H9 (cell line): ENCODE data around the gene SLC44A1. TPM values are rescaled to one million over a fixed set of nuclear protein-coding genes. Genes with fewer than 3 reads are reported as not detected.

ENCODE experiments used
- DNase-seq: peaks from one replicate; pipeline ENCODE4 v3.0.0-alpha.2; 2017
- H2AFZ ChIP-seq: one replicate; pipeline ENCODE4 v1.6.1; 2013; ENCODE audit warnings: mild to moderate bottlenecking, low read length, control low read depth, moderate library complexity
- H2AK5ac ChIP-seq: 2 replicates; pipeline ENCODE4 v1.6.1; 2013; ENCODE audit warnings: low read length, control low read depth, mixed read lengths; ENCODE audit not compliant: insufficient read length
- H2BK120ac ChIP-seq: one replicate; pipeline ENCODE4 v1.6.1; 2013; ENCODE audit warnings: low read depth, mild to moderate bottlenecking, low read length, control low read depth, inconsistent platforms; ENCODE audit not compliant: poor library complexity, severe bottlenecking
- H2BK12ac ChIP-seq: 2 replicates; pipeline ENCODE4 v1.6.1; 2013; ENCODE audit warnings: low read length, control low read depth, mixed read lengths, low read depth; ENCODE audit not compliant: insufficient read length
- H2BK15ac ChIP-seq: 2 replicates; pipeline ENCODE4 v1.6.1; 2013; ENCODE audit warnings: low read depth, low read length, control low read depth
- H2BK20ac ChIP-seq: one replicate; pipeline ENCODE4 v1.6.1; 2013; ENCODE audit warnings: low read depth, mild to moderate bottlenecking, low read length, control low read depth, inconsistent platforms; ENCODE audit not compliant: poor library complexity, severe bottlenecking
- H2BK5ac ChIP-seq: 2 replicates; pipeline ENCODE4 v1.6.1; 2013; ENCODE audit warnings: low read length, control low read depth, mixed read lengths; ENCODE audit not compliant: insufficient read length
- H3K14ac ChIP-seq: 2 replicates; pipeline ENCODE4 v1.6.1; 2013; ENCODE audit warnings: low read length, control low read depth; ENCODE audit not compliant: insufficient read depth
- H3K18ac ChIP-seq: 2 replicates; pipeline ENCODE4 v1.6.1; 2013; ENCODE audit warnings: low read depth, mild to moderate bottlenecking, mixed read lengths, low read length, control low read depth; ENCODE audit not compliant: insufficient read length
- H3K23ac ChIP-seq: 2 replicates; pipeline ENCODE4 v1.6.1; 2013; ENCODE audit warnings: low read length, control low read depth, mixed read lengths, low read depth; ENCODE audit not compliant: insufficient read length
- H3K23me2 ChIP-seq: 2 replicates; pipeline ENCODE4 v1.6.1; 2013; ENCODE audit warnings: low read depth, mild to moderate bottlenecking, mixed read lengths, low read length, control low read depth; ENCODE audit not compliant: insufficient read length, poor library complexity, severe bottlenecking
- H3K27ac ChIP-seq: 2 replicates; pipeline ENCODE4 v1.5.1; 2013; ENCODE audit warnings: low read length, control low read depth, mixed read lengths, low read depth; ENCODE audit not compliant: insufficient read length
- H3K27me3 ChIP-seq: 2 replicates; pipeline ENCODE4 v1.6.1; 2013; ENCODE audit warnings: low read length, control low read depth, inconsistent platforms; ENCODE audit not compliant: insufficient read depth
- H3K4ac ChIP-seq: 2 replicates; pipeline ENCODE4 v1.6.1; 2013; ENCODE audit warnings: low read depth, mild to moderate bottlenecking, control low read depth, inconsistent platforms, low read length, moderate library complexity
- H3K4me1 ChIP-seq: 2 replicates; pipeline ENCODE4 v1.6.1; 2013; ENCODE audit warnings: low read length, control low read depth, inconsistent platforms; ENCODE audit not compliant: insufficient read depth
- H3K4me2 ChIP-seq: 2 replicates; pipeline ENCODE4 v1.6.1; 2013; ENCODE audit warnings: low read length, control low read depth, mixed read lengths; ENCODE audit not compliant: insufficient read length, insufficient read depth
- H3K56ac ChIP-seq: 2 replicates; pipeline ENCODE4 v1.6.1; 2013; ENCODE audit warnings: low read depth, mild to moderate bottlenecking, mixed read lengths, low read length, control low read depth; ENCODE audit not compliant: insufficient read length
- H3K79me1 ChIP-seq: 2 replicates; pipeline ENCODE4 v1.6.1; 2013; ENCODE audit warnings: low read depth, mild to moderate bottlenecking, moderate library complexity, low read length, control low read depth, inconsistent platforms; ENCODE audit not compliant: insufficient read depth, poor library complexity, severe bottlenecking
- H3K79me2 ChIP-seq: 2 replicates; pipeline ENCODE4 v1.6.1; 2013; ENCODE audit warnings: low read length, control low read depth, inconsistent platforms; ENCODE audit not compliant: insufficient read depth
- H3K9ac ChIP-seq: 2 replicates; pipeline ENCODE4 v1.6.1; 2013; ENCODE audit warnings: low read length, control low read depth, mixed read lengths; ENCODE audit not compliant: insufficient read length; ENCODE audit errors: extremely low read depth
- H3K9me3 ChIP-seq: one replicate; pipeline ENCODE4 v1.6.1; 2013; ENCODE audit warnings: low read depth, low read length, inconsistent platforms; ENCODE audit not compliant: control insufficient read depth
- H3T11ph ChIP-seq: one replicate; pipeline ENCODE4 v1.6.1; 2013; ENCODE audit warnings: mild to moderate bottlenecking, low read length, control low read depth, inconsistent platforms
- H4K20me1 ChIP-seq: one replicate; pipeline ENCODE4 v1.6.1; 2013; ENCODE audit not compliant: control insufficient read depth, insufficient read length, insufficient read depth
- H4K5ac ChIP-seq: 2 replicates; pipeline ENCODE4 v1.6.1; 2013; ENCODE audit warnings: low read depth, mild to moderate bottlenecking, mixed read lengths, low read length, control low read depth; ENCODE audit not compliant: insufficient read length
- H4K8ac ChIP-seq: replicated peaks from 2 replicates; pipeline ENCODE4 v1.6.1; 2013; ENCODE audit warnings: low read length, control low read depth, mixed read lengths, low read depth; ENCODE audit not compliant: insufficient read length
- H4K91ac ChIP-seq: 2 replicates; pipeline ENCODE4 v1.6.1; 2013; ENCODE audit warnings: low read depth, mild to moderate bottlenecking, moderate library complexity, mixed read lengths, low read length, control low read depth; ENCODE audit not compliant: insufficient read length
- H3K27ac Mint-ChIP-seq, 3 experiments: 2 replicates in 2 of 3; 3 replicates in 1 of 3; pipeline ENCODE4 v1.8.0; 2020 to 2021; ENCODE audit warnings: mixed read lengths in 3 of 3, mild to moderate bottlenecking in 1 of 3, moderate library complexity in 1 of 3
- H3K27me3 Mint-ChIP-seq: 2 replicates; pipeline ENCODE4 v1.8.0; 2021; ENCODE audit warnings: low read depth, mild to moderate bottlenecking, moderate library complexity, mixed read lengths
- H3K36me3 Mint-ChIP-seq, 3 experiments: 2 replicates in 2 of 3; 3 replicates in 1 of 3; pipeline ENCODE4 v1.8.0; 2020 to 2021; ENCODE audit warnings: low read depth in 3 of 3, mixed read lengths in 3 of 3; ENCODE audit not compliant: insufficient read depth in 1 of 3
- H3K4me1 Mint-ChIP-seq, 2 experiments: 2 replicates each; pipeline ENCODE4 v1.8.0; 2020; ENCODE audit warnings: mixed read lengths in 2 of 2
- H3K4me3 Mint-ChIP-seq, 2 experiments: 2 replicates in 1 of 2; 3 replicates in 1 of 2; pipeline ENCODE4 v1.8.0; 2020 to 2021; ENCODE audit warnings: mild to moderate bottlenecking in 2 of 2, mixed read lengths in 2 of 2, moderate library complexity in 1 of 2
- H3K9me3 Mint-ChIP-seq, 2 experiments: 2 replicates in 1 of 2; 3 replicates in 1 of 2; pipeline ENCODE4 v1.8.0; 2020; ENCODE audit warnings: mild to moderate bottlenecking in 2 of 2, mixed read lengths in 2 of 2, moderate library complexity in 1 of 2
- CTCF ChIP-seq: fragments of 200-600 bp; sonication (generic); conservative IDR thresholded peaks from 3 replicates; pipeline ENCODE4 v1.8.0; 2021; ENCODE audit warnings: antibody characterized with exemption, mild to moderate bottlenecking
- WGBS: extraction: QIAGEN DNeasy Blood & Tissue Kit; methylation state at CpG from one replicate; pipeline ENCODE4 v1.1.7; 2013; ENCODE audit warnings: missing lambda C conversion rate, low lambda C conversion rate, mixed read lengths; ENCODE audit not compliant: insufficient read length; ENCODE audit errors: extremely low coverage; 5-methylcytosine and 5-hydroxymethylcytosine counted together
- total RNA-seq: library from RNA; stranded (reverse); gene quantifications from 2 replicates; pipeline ENCODE4 v1.2.1, GENCODE V29; 2021

Gene SLC44A1
- total RNA-seq, 1 experiment from 2014 or later = 60.7 TPM

GRCh38 chr9:105354448-105354847, 110.0 kb downstream of the SLC44A1 start:
- Histone ChIP-seq H3K9ac (no peak overlapping the region), H4K91ac (no peak overlapping the region), H3T11ph (no peak overlapping the region), H2BK120ac (no peak overlapping the region), H3K56ac (no peak overlapping the region), H4K5ac (no peak overlapping the region), H2BK15ac (no peak overlapping the region), H3K27me3 (no peaks in the 10 kb centered on the region), H2BK20ac (no peak overlapping the region), H3K14ac (no peak overlapping the region), H3K79me1 (no peaks in the 10 kb centered on the region), H3K27ac (no peak overlapping the region), H3K4ac (no peak overlapping the region), H3K9me3 (no peaks in the 10 kb centered on the region), H4K8ac (no peak overlapping the region), H3K18ac (no peak overlapping the region), H3K23ac (no peak overlapping the region), H3K23me2 (no peaks in the 10 kb centered on the region), H3K4me2 (no peak overlapping the region), H2AK5ac (no peak overlapping the region), H3K4me1 (no peaks in the 10 kb centered on the region), H2AFZ (no peak overlapping the region), H3K79me2 (no peaks in the 10 kb centered on the region), H2BK5ac (no peak overlapping the region), H4K20me1 (no peaks in the 10 kb centered on the region), H2BK12ac (no peak overlapping the region)
- Mint-ChIP-seq H3K4me1 (peaks cover 4 to 8% of the 10 kb centered on the region in 2 experiments), H3K36me3 (peaks cover 0 to 13% (median 0%) of the 10 kb centered on the region in 3 experiments; a peak in 3 of 7 replicates), H3K4me3 (no peak overlapping the region), H3K9me3 (no peaks in the 10 kb centered on the region), H3K27ac (no peak overlapping the region), H3K27me3 (no peaks in the 10 kb centered on the region)
- DNase-seq = no peak
- no peak for TF ChIP-seq CTCF
- WGBS = no CpG with 5 or more reads among the region's 3 CpGs
